Suppressor macrophage treated with lipopolysaccharide for 4 hours (primary cell): ENCODE data around the gene LRP1.
A peak's percentile ranks its signal among the peaks of the same experiment; 100 is the strongest.

Experiments used
- DNase-seq: peaks from one replicate; pipeline ENCODE4 v3.0.0-alpha.2; 2020

LRP1 gene

DNA sequence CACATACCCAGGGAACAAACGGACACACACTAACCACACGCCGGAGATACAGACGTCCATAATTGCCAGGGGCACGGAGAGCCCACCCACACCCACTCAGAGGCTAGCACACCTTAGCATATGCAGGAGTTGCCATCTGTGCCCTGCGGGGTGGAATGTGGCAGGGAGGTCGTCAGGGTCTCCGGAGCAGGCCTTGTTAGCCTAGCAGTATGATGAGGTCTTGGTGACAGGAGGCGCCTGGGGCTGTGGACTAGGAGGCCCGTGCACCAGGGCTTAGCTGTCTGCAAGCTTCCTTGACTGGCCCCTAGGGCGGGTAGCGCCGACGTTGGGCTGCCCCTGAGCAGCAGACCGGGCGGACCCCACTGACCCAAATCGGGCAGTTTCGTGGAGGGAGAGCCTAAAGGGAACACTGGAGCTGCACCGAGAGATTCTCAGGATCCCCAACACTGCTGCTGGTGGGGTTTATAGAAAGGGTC, 112.7 kb downstream of the LRP1 start:
- DNase-seq, result no peak

DNA sequence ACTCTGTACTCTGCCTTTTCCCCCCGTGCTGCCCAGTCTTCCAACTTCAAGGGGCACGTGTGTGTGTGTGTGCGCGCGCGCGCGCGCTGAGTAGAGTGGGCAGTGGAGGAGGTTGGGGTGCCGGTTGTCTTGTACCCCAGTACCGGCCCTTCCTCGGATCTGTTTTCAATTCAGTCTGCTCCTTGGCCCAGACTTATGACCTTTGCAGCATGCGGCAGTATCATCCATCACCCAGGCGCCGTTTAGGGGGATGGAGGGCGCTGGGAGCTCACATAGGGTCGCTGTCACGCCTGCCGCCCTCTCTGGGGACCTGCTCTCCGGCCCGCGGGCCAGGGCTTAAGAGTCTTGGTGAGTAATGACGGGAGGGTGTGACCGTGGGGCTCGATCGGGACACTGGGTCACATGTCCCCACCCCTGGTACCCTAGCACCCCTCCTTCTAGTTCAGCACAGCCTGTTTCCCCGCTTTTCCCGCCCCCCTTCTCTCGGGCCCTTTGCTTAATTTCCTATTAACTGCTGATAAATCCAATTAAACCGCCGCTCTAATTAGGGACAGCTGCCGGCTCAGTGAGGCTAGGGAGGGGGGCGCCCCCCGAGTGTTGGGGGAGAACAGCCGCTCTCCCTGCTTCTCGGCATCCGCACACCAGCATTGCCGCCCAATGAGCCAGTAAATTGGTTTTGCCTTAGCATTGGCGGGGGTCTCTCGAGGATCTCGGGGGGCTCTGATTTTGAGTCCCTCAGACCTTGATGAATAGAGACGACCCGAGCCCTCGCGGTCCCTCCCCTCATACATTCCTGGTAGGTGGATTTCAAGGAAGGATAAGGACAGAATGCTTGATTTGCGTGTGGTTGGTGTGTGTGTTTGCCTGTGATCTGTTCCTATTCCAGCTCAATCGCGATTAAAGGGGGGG, 113.4 kb downstream of the LRP1 start:
- no peak for DNase-seq

DNA sequence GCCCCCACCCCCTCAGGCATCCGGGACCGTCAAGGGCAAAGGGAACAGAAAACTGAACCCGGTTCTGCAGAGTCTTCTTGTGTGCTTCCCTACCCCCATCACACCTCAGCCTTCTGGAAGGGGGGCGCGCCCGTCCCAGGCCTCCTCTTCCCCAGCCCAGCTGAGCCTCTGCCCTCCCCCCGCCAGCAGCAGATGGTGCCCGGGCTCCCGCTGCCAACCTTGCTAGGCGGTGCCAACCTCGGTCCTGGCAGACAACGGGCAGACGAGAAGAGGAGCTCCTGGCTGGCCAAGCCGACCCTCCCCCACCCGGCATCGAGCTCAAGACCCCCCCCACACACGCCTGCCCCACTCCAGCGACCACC, 114.0 kb downstream of the LRP1 start:
- no peak for DNase-seq

DNA sequence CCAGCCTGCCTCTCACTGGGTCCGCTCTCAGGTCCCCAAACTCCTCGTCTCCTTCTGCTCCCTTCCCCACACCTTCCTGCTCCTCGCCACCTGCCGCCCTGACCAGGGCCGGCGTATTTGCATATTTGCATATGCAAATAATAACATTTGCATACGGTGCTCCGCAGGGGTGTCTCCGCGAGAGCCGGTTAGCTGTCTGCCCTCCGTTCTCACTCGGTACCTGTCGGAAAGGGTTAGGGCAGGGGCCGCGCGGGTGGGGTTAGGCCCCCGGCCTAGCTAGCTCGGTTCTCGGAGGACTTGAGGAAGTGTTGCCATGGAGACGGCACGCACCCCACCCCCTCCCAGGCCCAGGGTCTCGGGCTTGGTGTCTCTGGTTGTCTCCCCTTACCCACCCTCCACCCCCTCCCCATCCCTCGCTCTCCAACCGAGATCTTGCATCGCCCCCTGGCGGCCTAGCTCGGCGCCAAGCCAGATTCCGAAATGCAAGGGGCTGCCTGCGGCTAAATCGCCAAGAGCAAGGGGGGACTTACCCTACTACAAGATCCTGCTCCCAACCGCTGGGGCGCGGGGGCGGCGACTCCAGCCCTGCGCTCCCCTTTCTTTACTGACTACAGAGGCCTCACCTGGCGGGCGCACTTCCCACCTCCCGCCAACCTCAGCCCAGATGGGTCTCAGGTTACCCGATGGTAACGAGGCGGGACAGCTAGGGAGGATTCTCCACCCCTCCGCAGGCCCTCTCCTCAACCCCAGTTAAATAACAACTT, 114.6 kb downstream of the LRP1 start:
- DNase-seq, result peak; percentile 56

DNA sequence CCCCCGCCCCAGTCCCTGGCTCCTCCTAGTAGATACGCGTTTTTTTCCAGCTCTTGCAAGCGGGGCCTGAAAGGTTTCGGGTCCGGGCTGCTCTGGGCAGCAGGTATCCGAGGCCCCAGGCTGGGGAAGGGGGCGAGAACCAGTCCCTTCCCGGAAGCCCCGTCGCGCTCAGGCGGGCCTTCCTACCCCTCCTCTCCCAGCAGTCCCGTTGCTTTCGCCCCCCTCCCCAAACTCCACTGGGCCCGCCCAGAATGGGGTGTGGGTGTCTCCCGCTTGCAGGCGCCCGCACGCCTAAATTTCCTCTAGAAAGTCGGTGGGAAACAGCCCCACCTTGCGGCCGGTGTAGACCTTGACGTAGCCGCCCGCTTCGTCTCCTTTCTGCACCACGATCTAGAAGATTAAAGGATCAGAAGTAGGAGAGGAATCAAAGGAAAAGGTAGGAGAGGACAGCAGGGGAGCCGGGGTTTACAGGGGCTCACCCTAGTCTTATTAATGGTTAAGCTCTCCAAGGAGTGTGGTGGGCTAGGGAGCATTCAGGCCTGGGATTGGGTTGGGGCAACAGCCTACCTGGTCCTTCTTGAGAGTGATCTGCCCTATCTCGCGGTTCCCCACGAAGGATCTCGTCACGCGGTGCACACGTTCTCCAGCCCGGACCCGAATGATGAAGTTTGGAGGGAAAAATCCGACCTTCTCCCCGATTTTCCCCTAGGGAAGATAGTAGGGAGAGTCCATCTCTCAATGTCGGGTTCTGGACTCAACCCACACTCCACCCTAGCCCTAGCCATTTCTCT, 115.4 kb downstream of the LRP1 start:
- peak; percentile 82 for DNase-seq

DNA sequence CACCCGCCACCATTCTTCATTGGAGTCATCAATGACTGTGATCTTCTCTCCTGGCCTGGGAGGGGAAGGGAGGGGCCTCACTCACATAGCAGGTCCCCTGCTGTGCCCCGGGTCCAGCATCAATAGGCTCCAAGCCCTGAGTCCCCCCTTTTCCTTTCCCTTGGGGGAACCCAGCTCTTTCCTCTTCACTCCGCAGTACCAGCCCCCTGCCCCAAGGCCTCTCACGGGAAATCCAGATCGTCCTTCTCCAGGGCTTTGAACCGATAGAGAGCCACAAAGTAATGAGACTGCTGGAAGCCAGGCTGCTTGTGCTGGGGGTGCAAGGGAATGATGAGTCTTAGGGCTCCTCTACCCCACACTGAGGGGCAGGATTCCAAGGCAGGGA, 116.0 kb downstream of the LRP1 start:
- no peak for DNase-seq

DNA sequence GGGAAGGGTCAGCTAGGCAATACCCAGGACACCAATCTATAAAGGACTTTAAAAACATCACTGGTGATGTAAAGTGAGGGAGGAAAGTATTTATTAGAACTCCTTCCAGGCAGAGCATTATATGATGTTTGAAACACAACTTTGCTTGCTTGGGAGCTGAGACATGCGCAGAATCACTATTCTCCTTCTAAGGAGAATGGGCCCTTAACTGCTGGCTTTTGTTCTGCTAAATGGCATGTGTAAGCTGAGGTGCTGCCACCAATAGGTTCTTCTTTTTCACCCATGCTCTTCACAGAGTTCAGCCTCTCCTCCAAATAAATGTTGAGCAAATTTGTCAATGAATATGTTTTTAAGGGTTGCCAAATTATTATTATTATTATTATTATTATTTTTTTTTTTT, 118.8 kb downstream of the LRP1 start:
- no peak for DNase-seq

DNA sequence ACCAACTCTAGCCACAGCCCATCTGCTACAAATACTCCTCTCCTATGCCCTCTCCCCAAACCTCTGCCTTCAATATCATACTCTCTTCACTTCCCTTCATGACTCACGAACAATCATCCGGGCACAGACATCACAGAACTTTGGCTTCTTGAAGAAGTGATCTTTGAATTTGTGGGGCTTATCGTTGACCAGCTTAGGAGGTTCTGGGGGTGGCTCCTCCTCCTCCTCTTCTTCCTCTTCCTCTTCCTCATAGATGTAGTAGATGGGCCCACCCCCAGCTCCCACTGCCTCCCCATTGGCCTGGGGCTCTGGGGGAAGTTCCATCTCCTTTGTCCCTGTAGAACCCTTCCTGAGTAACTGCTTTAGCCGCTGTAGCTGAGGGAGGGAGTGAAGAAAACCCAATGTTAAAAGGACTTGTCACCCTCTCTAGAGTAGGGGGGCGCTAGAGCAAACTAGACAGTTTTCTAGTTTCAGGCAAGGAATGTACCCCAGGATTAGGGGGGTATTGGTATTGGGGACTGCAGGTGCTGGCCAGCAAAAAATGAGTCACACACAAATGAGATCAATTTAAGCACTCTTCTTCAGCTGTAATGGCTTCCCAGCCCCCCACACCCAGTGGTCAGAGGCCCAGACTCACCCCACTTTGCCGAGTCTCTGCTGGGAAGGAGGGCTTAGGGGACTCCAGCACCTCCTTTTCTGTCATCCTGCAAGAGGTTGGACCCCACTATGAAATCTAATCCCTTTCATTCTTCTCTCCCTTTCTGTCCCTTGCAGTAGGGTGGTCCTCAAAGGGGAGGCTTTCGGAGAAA, 120.9 kb downstream of the LRP1 start:
- peak; percentile 74 for DNase-seq

DNA sequence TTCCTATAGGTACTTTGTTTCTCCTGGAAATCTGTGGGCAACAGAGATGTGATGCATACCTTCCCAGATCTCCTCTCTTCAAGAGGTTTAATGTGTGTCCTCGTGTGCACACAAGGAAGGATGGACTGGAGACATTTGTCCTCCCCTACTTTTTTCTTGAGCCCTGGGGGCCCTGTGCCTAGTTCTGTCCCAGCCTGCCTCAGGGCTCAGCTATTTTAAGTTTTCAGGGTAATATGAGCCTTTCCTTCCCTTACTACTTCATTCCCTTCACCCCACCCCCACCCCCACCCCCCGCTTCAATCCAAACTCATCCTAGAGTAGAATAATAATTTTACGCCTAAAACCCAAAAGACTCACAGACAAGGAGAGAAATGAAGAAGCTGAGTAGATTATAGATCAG, 122.3 kb downstream of the LRP1 start:
- DNase-seq, result no peak

DNA sequence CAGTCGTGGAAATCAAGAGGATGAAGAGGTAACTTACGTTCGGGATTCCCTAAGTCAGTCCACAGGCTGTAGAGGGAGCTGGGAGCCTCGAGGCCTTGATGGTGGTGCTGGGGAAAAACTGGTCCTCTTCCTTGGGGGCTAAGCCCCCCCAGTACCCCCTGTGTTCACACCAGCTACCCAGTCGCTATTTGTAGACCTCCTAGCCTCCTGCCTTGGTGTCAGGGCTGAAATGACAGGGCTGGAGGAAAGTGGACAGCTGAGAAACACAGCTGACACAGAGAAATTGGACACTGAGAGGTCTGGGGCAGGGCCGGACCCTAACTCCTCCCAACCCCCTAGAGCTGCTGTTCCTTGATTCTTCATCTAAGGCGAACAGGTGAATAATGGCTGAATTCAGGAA, 122.7 kb downstream of the LRP1 start, which contains the start of gene STAC3:
Gene STAC3, minus strand, starts transcription at position 232 of the 400 bp plus-strand sequence. CDS start 1,551 bp downstream, outside the sequence.
- DNase-seq, result no peak

DNA sequence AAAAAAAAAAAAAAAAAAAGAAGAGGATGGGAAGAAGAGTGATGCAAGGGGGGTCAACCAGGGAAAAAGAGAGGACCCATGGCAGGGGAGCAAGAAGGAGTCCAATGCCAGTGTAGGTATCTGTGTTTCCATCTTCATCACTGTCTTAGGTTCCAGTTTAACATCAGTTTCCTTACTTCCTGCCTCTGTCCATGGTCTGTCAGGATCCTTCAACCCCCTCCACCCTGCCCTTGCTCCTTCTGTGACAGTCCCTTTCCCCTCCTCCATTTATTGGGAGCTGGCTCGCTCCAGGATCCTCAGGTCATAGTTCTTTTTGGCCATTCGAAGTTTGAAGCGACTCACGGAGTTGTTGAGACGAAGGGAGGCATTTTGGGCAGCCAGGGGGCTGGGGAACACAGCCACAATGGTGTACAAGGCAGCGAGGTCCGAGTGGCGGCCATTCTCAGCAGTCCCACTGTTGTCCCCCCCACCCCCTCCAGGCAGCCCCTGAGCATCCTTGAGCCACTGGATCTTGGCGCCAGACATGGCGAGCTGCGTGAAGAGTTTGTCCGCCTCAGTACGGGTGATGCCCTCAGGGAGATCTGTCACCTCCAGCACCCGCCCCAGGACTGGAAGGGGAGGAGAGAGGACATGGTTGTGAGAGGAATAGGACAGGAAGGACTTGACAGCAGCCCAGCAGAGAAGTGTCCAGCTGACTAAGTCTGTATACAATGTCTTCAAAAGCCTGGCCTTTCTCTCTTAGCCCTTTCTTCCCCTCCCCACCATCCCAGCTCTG, 126.4 kb downstream of the LRP1 start:
- no peak for DNase-seq

DNA sequence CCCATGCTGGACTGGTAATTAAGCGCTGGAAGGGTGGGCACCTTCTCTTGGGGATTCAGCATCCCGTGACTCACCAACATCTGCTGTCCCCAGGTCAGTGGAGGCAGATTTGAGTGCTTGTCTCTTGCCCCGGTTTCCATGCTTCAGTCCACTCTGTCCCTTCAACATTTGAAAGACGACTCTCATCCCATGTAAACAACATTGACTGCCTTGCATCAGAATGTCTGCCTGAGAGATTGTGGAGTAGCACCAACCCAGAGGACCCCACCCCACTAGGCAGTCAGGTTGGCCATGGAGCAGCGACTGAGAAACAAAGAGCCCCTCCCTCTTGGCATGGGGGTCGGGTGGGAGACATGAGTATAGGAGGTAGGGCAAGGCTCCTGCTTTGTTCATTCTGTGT, 127.6 kb downstream of the LRP1 start:
- DNase-seq, result no peak

DNA sequence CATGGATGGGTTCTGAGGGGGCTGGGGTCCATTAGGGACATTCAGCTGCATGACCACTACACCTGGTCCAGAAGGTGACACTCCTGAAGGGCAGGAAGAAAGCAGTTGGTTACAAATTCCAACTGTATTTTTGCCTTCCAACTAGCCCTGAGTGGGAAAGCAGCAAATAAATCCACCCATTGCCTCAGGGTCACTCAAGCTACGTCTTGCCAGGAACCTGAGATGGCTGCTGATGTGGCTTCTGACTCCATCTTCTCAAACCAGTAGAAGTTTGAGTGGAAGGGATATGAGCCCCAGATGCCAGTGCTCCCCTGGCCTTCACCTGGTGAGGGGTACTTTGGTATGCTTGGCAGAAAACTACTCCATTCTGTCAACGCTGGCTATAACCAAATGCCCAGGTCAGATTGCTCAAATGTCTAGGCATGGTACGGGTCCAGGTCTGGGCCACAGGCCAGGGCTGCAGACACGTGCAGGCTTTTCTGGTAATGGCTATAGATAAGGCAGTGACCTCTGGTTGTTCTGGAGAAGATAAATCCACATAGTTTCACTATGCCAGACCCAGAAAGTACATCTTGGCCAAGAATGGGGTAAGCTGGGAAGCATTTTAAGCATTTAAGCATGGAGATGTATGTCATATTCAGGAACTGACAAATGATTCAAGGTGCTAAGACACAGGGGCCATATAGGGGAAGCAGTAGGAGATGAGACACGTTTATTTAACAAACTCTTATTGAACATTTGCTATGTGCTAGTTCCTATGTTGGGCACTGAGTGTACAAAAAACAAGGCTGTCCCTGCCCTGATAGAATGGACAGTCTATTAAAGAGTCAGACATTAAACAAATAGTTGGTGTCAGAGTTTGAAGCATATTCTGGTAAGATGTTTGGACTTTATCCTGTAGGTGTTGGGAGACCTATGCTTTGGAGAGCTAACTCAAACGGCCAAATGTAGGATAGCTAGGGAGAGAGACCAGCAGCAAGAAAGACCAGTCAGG, 131.0 kb downstream of the LRP1 start:
- DNase-seq, result no peak

DNA sequence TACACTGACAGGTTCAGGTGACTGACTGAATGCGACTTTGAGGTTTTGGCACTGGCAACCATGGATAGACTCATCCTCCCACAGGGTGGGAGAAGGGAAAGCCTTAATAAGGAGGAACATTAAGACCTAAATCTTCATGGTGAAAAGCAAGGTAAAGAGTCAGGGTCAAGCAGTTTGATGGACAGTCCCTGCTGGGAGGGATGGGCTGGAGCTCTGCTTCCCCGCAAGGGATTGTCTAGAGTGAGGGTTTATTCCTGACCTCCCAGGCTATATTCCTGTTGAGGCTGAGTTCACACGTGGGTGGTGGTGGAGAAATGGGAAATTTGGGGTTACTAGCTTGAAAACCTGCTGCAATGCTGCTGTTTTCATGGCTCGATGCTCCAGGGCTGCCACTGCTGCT, 132.1 kb downstream of the LRP1 start:
- DNase-seq, result no peak

DNA sequence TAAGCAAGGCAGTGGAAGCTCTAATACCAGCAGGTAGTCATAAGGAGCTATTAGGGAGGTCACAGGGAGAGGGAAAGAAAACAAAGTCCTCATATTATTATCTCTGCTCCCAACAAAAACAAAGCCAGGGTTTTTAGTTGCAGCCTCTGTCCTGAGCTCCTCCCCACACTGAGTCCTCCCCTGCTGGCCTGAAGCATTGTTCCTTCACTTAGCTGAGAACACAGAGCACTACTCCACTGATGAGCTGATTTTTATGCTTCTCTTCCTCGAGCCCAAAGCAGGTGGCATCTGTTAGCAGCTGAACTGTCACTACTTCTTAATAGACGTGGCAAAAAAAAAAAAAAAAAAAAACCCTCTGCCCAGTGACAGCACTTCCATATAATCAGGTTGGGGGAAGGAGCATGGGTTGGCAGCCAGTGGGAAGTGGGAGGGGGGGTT, 133.2 kb downstream of the LRP1 start:
- DNase-seq, result no peak

DNA sequence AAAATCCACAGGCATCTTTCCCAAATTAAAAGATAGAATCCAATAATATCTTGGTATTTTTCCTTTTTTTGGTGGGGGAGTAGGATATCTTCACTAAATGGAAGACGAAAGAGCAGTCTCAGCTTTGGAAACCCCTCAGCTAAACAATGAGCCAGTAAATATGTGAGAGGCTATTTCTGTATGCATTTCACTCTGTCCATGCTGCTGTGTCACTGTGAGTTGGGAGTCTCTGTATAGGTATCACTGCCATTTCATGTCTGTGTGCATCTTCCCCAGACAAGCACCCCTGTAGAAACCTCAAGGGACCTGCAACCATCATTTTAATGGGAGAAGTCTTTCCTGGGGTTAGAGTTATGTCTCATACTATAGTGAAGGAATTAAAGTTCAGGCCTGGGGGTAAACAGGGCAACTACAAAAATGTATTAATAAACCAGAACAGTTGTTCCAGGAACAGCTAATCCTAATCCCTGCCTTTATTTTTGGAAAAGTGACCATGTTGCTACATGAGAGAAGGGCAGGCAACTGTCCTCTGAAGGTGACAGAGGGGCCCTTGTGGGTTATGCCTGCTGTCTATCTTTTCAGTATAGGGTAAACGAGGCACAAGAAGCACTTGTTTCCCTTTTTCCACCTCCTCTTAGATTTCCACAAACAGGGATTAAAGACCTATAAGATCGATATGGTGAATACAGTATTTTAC, 134.0 kb downstream of the LRP1 start:
- DNase-seq, result no peak
